KMS-11 (cell line): ENCODE measurements around the gene INPP5A.
"Not testable (repeated sequence)": the region's sequence is repeated elsewhere in the genome, so short reads cannot be mapped to it uniquely, and the experiment has no call there.

Experiments used
- H2AFZ ChIP-seq: fragments of 200-600 bp; sonication (generic); 2 replicates; pipeline ENCODE4 v1.6.1; 2016; ENCODE audit warnings: antibody characterized with exemption, mixed run types, low read depth
- H3K27ac ChIP-seq: fragments of 200-600 bp; sonication (generic); 2 replicates; pipeline ENCODE4 v1.6.1; 2016; ENCODE audit warnings: mild to moderate bottlenecking, mixed run types
- H3K27me3 ChIP-seq: fragments of 200-600 bp; sonication (generic); 2 replicates; pipeline ENCODE4 v1.6.1; 2017; ENCODE audit warnings: mild to moderate bottlenecking, low read depth, mixed run types, moderate library complexity; ENCODE audit not compliant: insufficient read depth
- H3K36me3 ChIP-seq: fragments of 200-600 bp; sonication (generic); 2 replicates; pipeline ENCODE4 v1.6.1; 2017; ENCODE audit warnings: mild to moderate bottlenecking, mixed run types; ENCODE audit not compliant: insufficient read depth
- H3K4me1 ChIP-seq: fragments of 200-600 bp; sonication (generic); 2 replicates; pipeline ENCODE4 v1.6.1; 2016; ENCODE audit warnings: mild to moderate bottlenecking, low read depth, mixed run types; ENCODE audit not compliant: poor library complexity, severe bottlenecking
- H3K4me2 ChIP-seq: fragments of 200-600 bp; sonication (generic); 2 replicates; pipeline ENCODE4 v1.7.0; 2016; ENCODE audit warnings: mild to moderate bottlenecking, mixed run types
- H3K4me3 ChIP-seq: fragments of 200-600 bp; sonication (generic); IDR thresholded peaks from 2 replicates; pipeline ENCODE4 v1.6.1; 2017; ENCODE audit warnings: low read depth, low read length, mixed read lengths; ENCODE audit not compliant: insufficient read depth
- H3K79me2 ChIP-seq: fragments of 200-600 bp; sonication (generic); 2 replicates; pipeline ENCODE4 v1.6.1; 2016; ENCODE audit warnings: low read depth, mixed run types; ENCODE audit not compliant: insufficient read depth
- H3K9ac ChIP-seq: fragments of 200-600 bp; sonication (generic); 2 replicates; pipeline ENCODE4 v1.6.1; 2016; ENCODE audit warnings: mild to moderate bottlenecking, mixed run types
- H4K20me1 ChIP-seq: fragments of 200-600 bp; sonication (generic); 2 replicates; pipeline ENCODE4 v1.6.1; 2016; ENCODE audit warnings: mild to moderate bottlenecking, mixed run types; ENCODE audit not compliant: insufficient read depth
- CTCF ChIP-seq: fragments of 200-600 bp; sonication (generic); conservative IDR thresholded peaks from 2 replicates; pipeline ENCODE4 v1.6.1; 2017; ENCODE audit warnings: low read depth, mild to moderate bottlenecking, antibody characterized with exemption, low read length, moderate library complexity, mixed read lengths

The INPP5A gene

GRCh38 chr10:132739225-132739613 is 201.6 kb downstream of the INPP5A start:
- no peak overlapping the region for H3K9ac ChIP-seq
- H3K36me3 ChIP-seq, result no peaks in the 10 kb centered on the region
- H3K79me2 ChIP-seq, result no peaks in the 10 kb centered on the region
- TF ChIP-seq CTCF, result no peak
- no peak overlapping the region for H3K4me2 ChIP-seq
- H3K4me3 ChIP-seq, result no peak overlapping the region
- H4K20me1 ChIP-seq, result no peaks in the 10 kb centered on the region
- no peaks in the 10 kb centered on the region for H3K4me1 ChIP-seq
- no peaks in the 10 kb centered on the region for H3K27me3 ChIP-seq
- H3K27ac ChIP-seq, result no peak overlapping the region
- no peak overlapping the region for H2AFZ ChIP-seq

- Histone ChIP-seq H3K4me2 (no peak overlapping the region), H3K36me3 (no peaks in the 10 kb centered on the region), H3K4me1 (no peaks in the 10 kb centered on the region), H3K4me3 (no peak overlapping the region), H3K9ac (no peak overlapping the region), H3K27ac (no peak overlapping the region), H3K79me2 (no peaks in the 10 kb centered on the region), H2AFZ (no peak overlapping the region), H4K20me1 (no peaks in the 10 kb centered on the region), H3K27me3 (no peaks in the 10 kb centered on the region)
- no peak for TF ChIP-seq CTCF
Measured at GRCh38 chr10:132740588-132740987, 203.0 kb downstream of the INPP5A start.

- TF ChIP-seq CTCF, result no peak
- Histone ChIP-seq H3K4me2 (no peak overlapping the region), H4K20me1 (no peaks in the 10 kb centered on the region), H3K9ac (no peak overlapping the region), H3K79me2 (no peaks in the 10 kb centered on the region), H3K36me3 (no peaks in the 10 kb centered on the region), H3K4me3 (no peak overlapping the region), H3K27me3 (no peaks in the 10 kb centered on the region), H2AFZ (no peak overlapping the region), H3K27ac (no peak overlapping the region), H3K4me1 (no peaks in the 10 kb centered on the region)
Measured at GRCh38 chr10:132742167-132742836, 204.7 kb downstream of the INPP5A start.

GRCh38 chr10:132742837-132743194 is 205.2 kb downstream of the INPP5A start:
- H3K27ac ChIP-seq, result no peak overlapping the region
- H3K4me1 ChIP-seq, result no peaks in the 10 kb centered on the region
- H2AFZ ChIP-seq, result no peak overlapping the region
- H3K9ac ChIP-seq, result no peak overlapping the region
- H3K79me2 ChIP-seq, result no peaks in the 10 kb centered on the region
- no peaks in the 10 kb centered on the region for H3K36me3 ChIP-seq
- no peak overlapping the region for H3K4me3 ChIP-seq
- no peak for TF ChIP-seq CTCF
- no peaks in the 10 kb centered on the region for H4K20me1 ChIP-seq
- no peaks in the 10 kb centered on the region for H3K27me3 ChIP-seq
- H3K4me2 ChIP-seq, result no peak overlapping the region

GRCh38 chr10:132743196-132743924 is 205.8 kb downstream of the INPP5A start:
- H3K4me1 ChIP-seq, H3K4me2 ChIP-seq, H3K9ac ChIP-seq, H4K20me1 ChIP-seq, H3K27me3 ChIP-seq, H3K79me2 ChIP-seq, H3K36me3 ChIP-seq, H3K4me3 ChIP-seq, H3K27ac ChIP-seq, H2AFZ ChIP-seq: not testable (repeated sequence)
